Tibial nerve (tissue), 4 donors: ENCODE data around the gene CHRNA7. TPM values are rescaled to one million over a fixed set of nuclear protein-coding genes. Genes with fewer than 3 reads are reported as not detected.

ENCODE experiments used
- DNase-seq, 2 donors: peaks; one replicate each; pipeline ENCODE4 v3.0.0-alpha.2; 2019; ENCODE audit warnings: low spot score in 2 of 2
- H3K27ac ChIP-seq, 4 donors: fragments of 200-600 bp; sonication (generic) in 3 of 4; one replicate each; pipeline ENCODE4 v1.5.1; 2017 to 2019; ENCODE audit warnings: mild to moderate bottlenecking in 1 of 4
- H3K27me3 ChIP-seq, 2 donors: fragments of 200-600 bp; sonication (generic) in 1 of 2; one replicate each; pipeline versions ENCODE4 v1.5.1 to v1.6.0; 2017 to 2019
- H3K36me3 ChIP-seq, 3 donors: fragments of 200-600 bp; sonication (generic); one replicate each; pipeline ENCODE4 v1.5.1; 2018 to 2019
- H3K4me1 ChIP-seq, 4 donors: fragments of 200-600 bp; sonication (generic) in 3 of 4; one replicate each; pipeline ENCODE4 v1.5.1; 2017 to 2019
- H3K4me3 ChIP-seq, 4 donors: fragments of 200-600 bp; sonication (generic) in 3 of 4; one replicate each; pipeline ENCODE4 v1.5.1; 2017 to 2019; ENCODE audit warnings: mild to moderate bottlenecking in 1 of 4, moderate library complexity in 1 of 4
- H3K9me3 ChIP-seq, 4 donors: fragments of 200-600 bp; sonication (generic) in 3 of 4; one replicate each; pipeline ENCODE4 v1.5.1; 2017 to 2019
- EP300 ChIP-seq, 2 donors: sonication (generic); formaldehyde crosslinking; IDR thresholded peaks; one replicate each; pipeline ENCODE4 v1.6.1; 2017; ENCODE audit warnings: antibody characterized with exemption in 2 of 2, mild to moderate bottlenecking in 1 of 2
- POLR2A ChIP-seq, 2 donors: fragments of 450-650 bp; IDR thresholded peaks; one replicate each; pipeline ENCODE4 v1.6.1; 2017; ENCODE audit warnings: antibody characterized with exemption in 2 of 2, mild to moderate bottlenecking in 2 of 2, moderate library complexity in 2 of 2
- WGBS, 2 donors: methylation state at CpG; one replicate each; pipeline ENCODE4 v1.1.5; 2018; 5-methylcytosine and 5-hydroxymethylcytosine counted together
- total RNA-seq, 4 donors: library from RNA; depleted of rRNA; stranded (reverse); fragments of >200 nt; gene quantifications; one replicate each; pipeline ENCODE4 v1.1.0, GENCODE V29; 2016
- TF ChIP-seq, protein P1 (sequence below), 5 experiments: fragments of 200-600 bp in 3 of 5; fragments of 450-650 bp in 2 of 5; sonication (generic) in 3 of 5; IDR thresholded peaks; one replicate each; pipeline ENCODE4 v1.5.1; 2016 to 2019; ENCODE audit warnings: antibody characterized with exemption in 5 of 5, mild to moderate bottlenecking in 3 of 5, moderate library complexity in 2 of 5

CHRNA7 gene
- total RNA-seq, 4 donors from 2014 or later: 0.20 to 6.3 (median 1.3) TPM

DNA sequence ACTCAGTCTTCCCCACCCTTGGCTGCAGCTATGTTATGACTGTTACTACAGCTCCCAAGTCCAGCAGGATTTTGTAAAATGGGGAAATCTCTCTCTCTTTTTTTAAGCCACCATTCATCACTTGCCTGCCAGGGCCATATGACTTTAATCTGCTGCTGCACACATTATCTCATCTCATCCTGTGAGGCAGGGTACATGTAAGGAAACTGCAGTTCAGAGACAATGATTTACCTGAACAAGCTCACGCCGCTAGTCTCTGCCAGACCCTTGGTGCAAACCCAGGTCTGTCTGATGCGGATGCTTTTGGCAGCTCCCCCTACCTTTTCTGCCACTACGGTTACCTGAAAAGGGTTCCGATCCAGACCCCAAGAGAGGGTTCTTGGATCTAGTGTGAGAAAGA, 78.3 kb downstream of the CHRNA7 start:
- H3K4me1 ChIP-seq: no peaks in the 10 kb centered on the region
- no peak for DNase-seq
- no peak for TF ChIP-seq EP300 (IDR thresholded peaks at IDR 0.05)
- TF ChIP-seq, protein P1, sequence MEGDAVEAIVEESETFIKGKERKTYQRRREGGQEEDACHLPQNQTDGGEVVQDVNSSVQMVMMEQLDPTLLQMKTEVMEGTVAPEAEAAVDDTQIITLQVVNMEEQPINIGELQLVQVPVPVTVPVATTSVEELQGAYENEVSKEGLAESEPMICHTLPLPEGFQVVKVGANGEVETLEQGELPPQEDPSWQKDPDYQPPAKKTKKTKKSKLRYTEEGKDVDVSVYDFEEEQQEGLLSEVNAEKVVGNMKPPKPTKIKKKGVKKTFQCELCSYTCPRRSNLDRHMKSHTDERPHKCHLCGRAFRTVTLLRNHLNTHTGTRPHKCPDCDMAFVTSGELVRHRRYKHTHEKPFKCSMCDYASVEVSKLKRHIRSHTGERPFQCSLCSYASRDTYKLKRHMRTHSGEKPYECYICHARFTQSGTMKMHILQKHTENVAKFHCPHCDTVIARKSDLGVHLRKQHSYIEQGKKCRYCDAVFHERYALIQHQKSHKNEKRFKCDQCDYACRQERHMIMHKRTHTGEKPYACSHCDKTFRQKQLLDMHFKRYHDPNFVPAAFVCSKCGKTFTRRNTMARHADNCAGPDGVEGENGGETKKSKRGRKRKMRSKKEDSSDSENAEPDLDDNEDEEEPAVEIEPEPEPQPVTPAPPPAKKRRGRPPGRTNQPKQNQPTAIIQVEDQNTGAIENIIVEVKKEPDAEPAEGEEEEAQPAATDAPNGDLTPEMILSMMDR (IDR thresholded peaks at IDR 0.05): no peak
- TF ChIP-seq POLR2A (IDR thresholded peaks at IDR 0.05): no peak
- 97 to 99% methylated on average over 5 of the region's 5 CpGs for WGBS, 2 donors
- no peak overlapping the region for H3K27ac ChIP-seq
- H3K9me3 ChIP-seq: no peaks in the 10 kb centered on the region
- no peak overlapping the region for H3K4me3 ChIP-seq
- no peaks in the 10 kb centered on the region for H3K36me3 ChIP-seq
- H3K27me3 ChIP-seq: no peaks in the 10 kb centered on the region

DNA sequence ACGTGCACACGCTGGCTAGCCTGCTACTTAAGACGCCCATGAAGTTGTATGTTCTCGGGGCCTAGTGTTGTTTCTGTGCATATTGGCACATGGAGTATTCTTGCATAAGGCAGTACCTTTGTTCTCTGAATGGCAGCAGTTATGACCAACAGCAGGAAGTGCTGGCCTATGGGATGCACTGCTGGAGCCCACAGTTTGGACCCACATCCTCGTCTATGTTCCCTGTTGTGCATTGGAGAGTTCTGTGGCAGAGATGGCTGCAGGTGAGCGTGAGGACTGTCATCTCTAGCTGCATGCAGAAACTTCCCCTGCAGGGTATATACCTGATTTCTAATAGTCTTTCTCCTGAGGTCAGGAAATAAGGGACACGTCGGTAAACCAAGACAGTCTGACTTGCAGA, 81.8 kb downstream of the CHRNA7 start:
- Histone ChIP-seq H3K4me1 (no peaks in the 10 kb centered on the region), H3K36me3 (no peaks in the 10 kb centered on the region), H3K27ac (no peak overlapping the region), H3K9me3 (no peaks in the 10 kb centered on the region), H3K27me3 (no peaks in the 10 kb centered on the region), H3K4me3 (no peak overlapping the region)
- TF ChIP-seq EP300 (IDR thresholded peaks at IDR 0.05) (no peak), POLR2A (IDR thresholded peaks at IDR 0.05) (no peak)
- TF ChIP-seq, protein P1 (IDR thresholded peaks at IDR 0.05): no peak
- no peak for DNase-seq
- whole genome bisulfite sequencing, 2 donors: 84% methylated on average over 8 of the region's 8 CpGs

DNA sequence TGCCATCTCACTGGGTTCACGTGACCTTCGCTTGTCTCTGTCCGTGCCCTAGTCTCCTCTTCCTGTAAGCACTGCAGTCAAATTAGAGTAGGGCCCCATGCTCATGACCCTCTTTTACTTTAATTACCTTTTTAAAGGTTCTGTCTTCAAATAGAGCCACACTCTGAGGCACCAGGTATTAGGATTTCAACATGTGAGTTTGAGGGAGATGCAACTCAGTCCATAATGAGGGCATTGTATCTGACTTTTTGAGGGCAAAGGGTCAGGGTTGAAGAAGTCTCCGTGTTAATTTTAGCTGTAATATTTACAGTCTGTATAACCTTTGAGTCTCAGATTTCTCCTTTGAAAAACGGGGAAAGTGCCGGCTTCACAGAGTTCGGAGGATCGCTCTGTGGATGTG, 82.9 kb downstream of the CHRNA7 start:
- no peak for DNase-seq
- Histone ChIP-seq H3K27ac (no peak overlapping the region), H3K4me1 (no peaks in the 10 kb centered on the region), H3K27me3 (no peaks in the 10 kb centered on the region), H3K36me3 (no peaks in the 10 kb centered on the region), H3K9me3 (no peaks in the 10 kb centered on the region), H3K4me3 (no peak overlapping the region)
- 54 to 56% methylated on average over 8 of the region's 8 CpGs for WGBS, 2 donors
- TF ChIP-seq EP300 (IDR thresholded peaks at IDR 0.05) (no peak), POLR2A (IDR thresholded peaks at IDR 0.05) (no peak)
- TF ChIP-seq, protein P1 (IDR thresholded peaks at IDR 0.05): no peak

DNA sequence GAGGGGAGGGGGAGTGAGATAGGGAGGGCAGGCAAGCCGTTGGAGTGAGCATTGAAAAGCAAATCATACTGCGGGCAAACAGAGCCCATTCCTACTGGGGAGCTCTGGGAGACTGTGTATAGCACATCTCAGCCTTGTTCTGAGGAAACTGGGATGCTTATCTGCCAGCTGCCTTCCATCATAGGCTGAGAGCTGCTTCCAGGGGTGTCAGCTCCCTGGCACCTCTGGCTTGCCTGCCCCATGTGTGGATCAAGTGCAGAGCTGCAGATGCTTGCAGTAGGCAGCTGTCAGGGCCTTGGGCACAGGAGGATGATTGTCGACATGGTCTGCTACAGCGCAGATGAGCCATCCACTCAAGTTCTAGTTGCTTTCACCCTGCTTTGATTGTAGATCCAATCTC, 86.8 kb downstream of the CHRNA7 start:
- DNase-seq: no peak
- WGBS, 2 donors: 70 to 75% methylated on average over 4 of the region's 4 CpGs
- no peaks in the 10 kb centered on the region for H3K36me3 ChIP-seq
- no peaks in the 10 kb centered on the region for H3K9me3 ChIP-seq
- TF ChIP-seq, protein P1 (IDR thresholded peaks at IDR 0.05): no peak
- no peak for TF ChIP-seq POLR2A (IDR thresholded peaks at IDR 0.05)
- TF ChIP-seq EP300 (IDR thresholded peaks at IDR 0.05): no peak
- H3K27me3 ChIP-seq: no peaks in the 10 kb centered on the region
- no peak overlapping the region for H3K27ac ChIP-seq
- no peaks in the 10 kb centered on the region for H3K4me1 ChIP-seq
- H3K4me3 ChIP-seq: no peak overlapping the region

DNA sequence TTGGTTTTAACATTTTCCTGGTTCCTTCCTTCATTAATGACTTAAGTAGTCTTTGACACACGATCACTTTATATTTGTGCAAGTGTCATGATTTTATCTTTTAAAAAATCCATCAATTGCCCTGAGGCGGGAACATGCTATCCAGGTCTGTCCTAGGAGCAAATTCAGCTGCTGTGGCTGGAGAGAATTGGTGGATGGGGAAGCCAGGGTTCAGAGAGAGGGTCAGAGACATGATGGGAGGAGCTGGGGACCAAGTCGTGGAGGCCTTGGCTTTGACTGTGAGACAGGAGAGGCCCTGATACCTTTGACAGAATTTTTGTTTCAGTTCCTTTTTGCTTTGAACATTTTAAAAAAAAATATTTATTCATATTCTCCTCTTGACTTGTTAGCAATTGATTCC, 89.0 kb downstream of the CHRNA7 start:
- H3K27ac ChIP-seq: no peak overlapping the region

More for the DNA sequence above, 89.0 kb downstream of the CHRNA7 start:
- 72 to 88% methylated on average over 3 of the region's 3 CpGs for WGBS, 2 donors
- Histone ChIP-seq H3K4me3 (no peak overlapping the region), H3K27me3 (no peaks in the 10 kb centered on the region), H3K4me1 (no peaks in the 10 kb centered on the region), H3K9me3 (no peaks in the 10 kb centered on the region), H3K36me3 (no peaks in the 10 kb centered on the region)
- TF ChIP-seq, protein P1 (IDR thresholded peaks at IDR 0.05): no peak
- TF ChIP-seq POLR2A (IDR thresholded peaks at IDR 0.05) (no peak), EP300 (IDR thresholded peaks at IDR 0.05) (no peak)
- DNase-seq: no peak
